AG09319 (cell line): Measurements from ENCODE around the gene MAML3.

ENCODE experiments used
- DNase-seq: peaks from one replicate; pipeline ENCODE4 v3.0.0-alpha.2; 2010; ENCODE audit warnings: low read depth; ENCODE audit errors: extremely low read depth
- CTCF ChIP-seq: IDR thresholded peaks from 2 replicates; pipeline ENCODE4 v1.5.1; 2011; ENCODE audit warnings: low read depth, mild to moderate bottlenecking, inconsistent platforms, low read length, moderate library complexity

The MAML3 gene

GRCh38 chr4:139718833-139719232 is 435.2 kb downstream of the MAML3 start:
- no peak for TF ChIP-seq CTCF
- DNase-seq = no peak

GRCh38 chr4:139718358-139718757 is 435.6 kb downstream of the MAML3 start:
- no peak for DNase-seq
- TF ChIP-seq CTCF = no peak

GRCh38 chr4:139715746-139716391 is 438.1 kb downstream of the MAML3 start:
- TF ChIP-seq CTCF = no peak
- DNase-seq = no peak

- TF ChIP-seq CTCF = no peak
Observed at GRCh38 chr4:139712882-139713281, 441.1 kb downstream of the MAML3 start.

GRCh38 chr4:139711461-139711860 is 442.5 kb downstream of the MAML3 start:
- TF ChIP-seq CTCF = no peak
- no peak for DNase-seq

More at GRCh38 chr4:139712882-139713281, 441.1 kb downstream of the MAML3 start:
- no peak for DNase-seq

- no peak for DNase-seq
- TF ChIP-seq CTCF = no peak
Observed at GRCh38 chr4:139710073-139710472, 443.9 kb downstream of the MAML3 start.

GRCh38 chr4:139709660-139710059 is 444.3 kb downstream of the MAML3 start:
- no peak for TF ChIP-seq CTCF
- DNase-seq = no peak
